ENCODE measurements around the gene SLC43A1.
"Not testable (repeated sequence)": the region's sequence is repeated elsewhere in the genome, so short reads cannot be mapped to it uniquely, and the experiment has no call there.

SLC43A1 gene

GRCh38 chr11:57515332-57516060, at the start of gene SLC43A1:
Gene SLC43A1 (minus strand): TSS chr11:57515702. CDS start chr11:57514111, 1,591 bp downstream.
- no peak for DNase-seq

GRCh38 chr11:57562596-57562995, 47.1 kb upstream of the SLC43A1 start:
- DNase-seq, result no peak

GRCh38 chr11:57560146-57560545, 44.6 kb upstream of the SLC43A1 start:
- DNase-seq, result no peak

- no peak for DNase-seq
Measured at GRCh38 chr11:57556041-57556440, 40.5 kb upstream of the SLC43A1 start.

- DNase-seq, result no peak
Measured at GRCh38 chr11:57555393-57555792, 39.9 kb upstream of the SLC43A1 start.

- DNase-seq, result no peak
Measured at GRCh38 chr11:57552479-57552878, 37.0 kb upstream of the SLC43A1 start.

- DNase-seq, result no peak
Measured at GRCh38 chr11:57551941-57552340, 36.4 kb upstream of the SLC43A1 start.

- DNase-seq, result no peak
Measured at GRCh38 chr11:57549983-57550382, 34.5 kb upstream of the SLC43A1 start.

- DNase-seq, result peak; percentile 9
Measured at GRCh38 chr11:57547854-57548377, 32.4 kb upstream of the SLC43A1 start.

GRCh38 chr11:57546869-57547475, 31.5 kb upstream of the SLC43A1 start:
- DNase-seq, result no peak

- no peak for DNase-seq
Measured at GRCh38 chr11:57546451-57546850, 30.9 kb upstream of the SLC43A1 start.

- no peak for DNase-seq
Measured at GRCh38 chr11:57545883-57546282, 30.4 kb upstream of the SLC43A1 start.

- no peak for DNase-seq
Measured at GRCh38 chr11:57544566-57544965, 29.1 kb upstream of the SLC43A1 start.

- no peak for DNase-seq
Measured at GRCh38 chr11:57543593-57543992, 28.1 kb upstream of the SLC43A1 start.

- DNase-seq, result no peak
Measured at GRCh38 chr11:57542582-57542981, 27.1 kb upstream of the SLC43A1 start.

- no peak for DNase-seq
Measured at GRCh38 chr11:57541169-57541568, 25.7 kb upstream of the SLC43A1 start.

GRCh38 chr11:57539342-57539741, 23.8 kb upstream of the SLC43A1 start:
- no peak for DNase-seq

- DNase-seq, result no peak
Measured at GRCh38 chr11:57536947-57537619, 21.6 kb upstream of the SLC43A1 start, which contains the start of gene SMTNL1. Gene SMTNL1 (plus strand): TSS chr11:57537595. CDS start chr11:57542643, 5,048 bp downstream.

- not testable (repeated sequence) for DNase-seq
Measured at GRCh38 chr11:57534449-57534848, 18.9 kb upstream of the SLC43A1 start.

- peak; percentile 91 for DNase-seq
Measured at GRCh38 chr11:57530596-57531507, 15.3 kb upstream of the SLC43A1 start, which contains the start of gene TIMM10. Gene TIMM10 (minus strand): TSS chr11:57530754. CDS start chr11:57530189, 565 bp downstream.

GRCh38 chr11:57530215-57530595, 14.7 kb upstream of the SLC43A1 start:
- DNase-seq, result no peak

GRCh38 chr11:57529012-57529411, 13.5 kb upstream of the SLC43A1 start:
- DNase-seq, result no peak

Measured in activated gamma-delta T cell treated with Interleukin-2 at 50 U/mL for 16 hours (primary cell).